H1 (cell line): ENCODE data around the gene FRRS1. TPM values are rescaled to one million over a fixed set of nuclear protein-coding genes. Genes with fewer than 3 reads are reported as not detected.

Source experiments
- CTCF ChIA-PET: fragments of 300-600 bp; sonication (Branson Sonifier 250); formaldehyde crosslinking; loops from one replicate; lab custom pipeline; 2021; ENCODE audit not compliant: partially characterized antibody; lab: Charles Lee
- POLR2A ChIA-PET: fragments of 300-600 bp; sonication (Branson Sonifier 250); formaldehyde crosslinking; loops from one replicate; lab custom pipeline; 2021; ENCODE audit warnings: inconsistent platforms; ENCODE audit not compliant: partially characterized antibody; lab: Charles Lee
- DNase-seq, 2 experiments: peaks; one replicate each; pipeline versions ENCODE4 v3.0.0 to v3.0.0-alpha.2; 2010 to 2022; ENCODE audit warnings: low spot score in 2 of 2, low read depth in 1 of 2, mixed read lengths in 1 of 2
- FAIRE-seq: peaks from 2 replicates; lab custom pipeline; 2011; peaks lifted over from hg19 to GRCh38; lab: Jason Lieb, UNC
- H2AFZ ChIP-seq: 2 replicates; pipeline ENCODE4 v1.8.1; 2012; ENCODE audit warnings: low read length, inconsistent platforms
- H2AK5ac ChIP-seq: 2 replicates; pipeline ENCODE4 v1.6.1; 2013; ENCODE audit warnings: low read depth, low read length
- H2BK120ac ChIP-seq: replicated peaks from 2 replicates; pipeline ENCODE3; 2013; ENCODE audit warnings: low read depth, low read length, inconsistent platforms
- H2BK12ac ChIP-seq: 2 replicates; pipeline ENCODE4 v1.6.1; 2013; ENCODE audit warnings: low read depth, low read length
- H2BK15ac ChIP-seq: 2 replicates; pipeline ENCODE4 v1.6.1; 2013; ENCODE audit warnings: low read length
- H2BK20ac ChIP-seq: 2 replicates; pipeline ENCODE4 v1.6.1; 2013; ENCODE audit warnings: low read length
- H2BK5ac ChIP-seq: 2 replicates; pipeline ENCODE4 v1.6.1; 2013; ENCODE audit warnings: low read depth, low read length
- H3K14ac ChIP-seq: 2 replicates; pipeline ENCODE4 v1.6.1; 2013; ENCODE audit warnings: inconsistent platforms; ENCODE audit not compliant: insufficient read length
- H3K18ac ChIP-seq: 2 replicates; pipeline ENCODE4 v1.6.1; 2013; ENCODE audit warnings: low read length; ENCODE audit errors: extremely low read depth
- H3K23ac ChIP-seq: 2 replicates; pipeline ENCODE4 v1.6.1; 2013; ENCODE audit warnings: inconsistent platforms; ENCODE audit not compliant: insufficient read length
- H3K23me2 ChIP-seq: 2 replicates; pipeline ENCODE4 v1.6.1; 2013; ENCODE audit warnings: low read depth, low read length
- H3K27ac ChIP-seq: 2 replicates; pipeline ENCODE4 v1.6.1; 2011; ENCODE audit warnings: low read depth, low read length, inconsistent platforms
- H3K27me3 ChIP-seq, 4 experiments: replicated peaks in 1 of 4; 1 replicate in 1 of 4; 2 replicates in 3 of 4; pipeline versions ENCODE4 v1.6.1 to v1.8.1; 2011 to 2013; ENCODE audit warnings: low read length in 3 of 4, mild to moderate bottlenecking in 3 of 4, inconsistent platforms in 2 of 4, mixed read lengths in 2 of 4, moderate library complexity in 1 of 4; ENCODE audit not compliant: control insufficient read depth in 3 of 4, insufficient read depth in 3 of 4; ENCODE audit errors: extremely low read depth in 1 of 4
- H3K36me3 ChIP-seq, 4 experiments: 2 replicates each; pipeline versions ENCODE4 v1.6.1 to v1.8.1; 2011 to 2013; ENCODE audit warnings: mild to moderate bottlenecking in 4 of 4, low read length in 3 of 4, moderate library complexity in 2 of 4, control low read depth in 1 of 4, inconsistent platforms in 1 of 4; ENCODE audit not compliant: insufficient read depth in 4 of 4, control insufficient read depth in 2 of 4
- H3K4ac ChIP-seq: replicated peaks from 2 replicates; pipeline ENCODE3; 2013; ENCODE audit warnings: low read length, low read depth, mixed read lengths, inconsistent platforms; ENCODE audit not compliant: insufficient read length
- H3K4me1 ChIP-seq, 4 experiments: replicated peaks in 1 of 4; 1 replicate in 1 of 4; 2 replicates in 3 of 4; pipeline versions ENCODE4 v1.6.1 to v1.8.1; 2011 to 2013; ENCODE audit warnings: low read length in 3 of 4, inconsistent platforms in 2 of 4, mixed read lengths in 1 of 4; ENCODE audit not compliant: insufficient read depth in 4 of 4, control insufficient read depth in 3 of 4
- H3K4me2 ChIP-seq, 2 experiments: 2 replicates each; pipeline versions ENCODE4 v1.6.1 to v1.8.1; 2011 to 2013; ENCODE audit warnings: low read depth in 2 of 2, low read length in 2 of 2, control low read depth in 1 of 2, inconsistent platforms in 1 of 2, mild to moderate bottlenecking in 1 of 2; ENCODE audit not compliant: insufficient read depth in 1 of 2
- H3K4me3 ChIP-seq, 4 experiments: fragments of 200-600, 300-600 bp in 1 of 4; sonication (generic), shearing (Covaris generic), sonication (Bioruptor Twin) in 1 of 4; 2 replicates each; pipeline versions ENCODE4 v1.5.1 to v1.8.1; 2011 to 2016; ENCODE audit warnings: low read length in 4 of 4, low read depth in 3 of 4, control low read depth in 2 of 4, inconsistent platforms in 2 of 4, mild to moderate bottlenecking in 2 of 4, mixed read lengths in 1 of 4, moderate library complexity in 1 of 4; ENCODE audit not compliant: insufficient read depth in 2 of 4; ENCODE audit errors: extremely low read depth in 1 of 4
- H3K56ac ChIP-seq: replicated peaks from 2 replicates; pipeline ENCODE3; 2013; ENCODE audit warnings: low read depth, mild to moderate bottlenecking, mixed read lengths, low read length, inconsistent platforms; ENCODE audit not compliant: insufficient read length
- H3K79me1 ChIP-seq: 2 replicates; pipeline ENCODE4 v1.6.1; 2013; ENCODE audit warnings: low read depth, low read length, control low read depth
- H3K79me2 ChIP-seq, 2 experiments: 2 replicates each; pipeline versions ENCODE4 v1.6.1 to v1.8.1; 2012 to 2013; ENCODE audit warnings: low read length in 2 of 2, mild to moderate bottlenecking in 2 of 2, inconsistent platforms in 1 of 2; ENCODE audit not compliant: insufficient read depth in 2 of 2, control insufficient read depth in 1 of 2
- H3K9ac ChIP-seq, 4 experiments: replicated peaks in 1 of 4; 1 replicate in 1 of 4; 2 replicates in 3 of 4; pipeline versions ENCODE4 v1.6.1 to v1.8.1; 2011 to 2013; ENCODE audit warnings: low read depth in 3 of 4, low read length in 3 of 4, control low read depth in 2 of 4, mild to moderate bottlenecking in 2 of 4, moderate library complexity in 2 of 4, inconsistent platforms in 1 of 4; ENCODE audit errors: extremely low read depth in 1 of 4
- H3K9me3 ChIP-seq, 2 experiments: 2 replicates each; pipeline versions ENCODE4 v1.6.1 to v1.8.1; 2012 to 2013; ENCODE audit warnings: mild to moderate bottlenecking in 2 of 2, moderate library complexity in 2 of 2, control low read depth in 1 of 2, inconsistent platforms in 1 of 2, low read depth in 1 of 2, low read length in 1 of 2, mixed read lengths in 1 of 2; ENCODE audit not compliant: insufficient read depth in 2 of 2
- H4K20me1 ChIP-seq, 2 experiments: replicated peaks in 1 of 2; 2 replicates each; pipeline versions ENCODE3 to v1.8.1; 2011 to 2013; ENCODE audit warnings: inconsistent platforms in 2 of 2, low read length in 2 of 2, mild to moderate bottlenecking in 1 of 2; ENCODE audit not compliant: insufficient read depth in 2 of 2, control insufficient read depth in 1 of 2
- H4K5ac ChIP-seq: 2 replicates; pipeline ENCODE4 v1.6.1; 2013; ENCODE audit warnings: low read length, low read depth, mixed read lengths, inconsistent platforms; ENCODE audit not compliant: insufficient read length
- H4K8ac ChIP-seq: 2 replicates; pipeline ENCODE4 v1.8.0; 2013; ENCODE audit warnings: mild to moderate bottlenecking, moderate library complexity, low read length, inconsistent platforms; ENCODE audit not compliant: insufficient read depth; ENCODE audit errors: extremely low read depth
- H4K91ac ChIP-seq: replicated peaks from 2 replicates; pipeline ENCODE3; 2013; ENCODE audit warnings: low read length, mixed read lengths, inconsistent platforms; ENCODE audit not compliant: insufficient read length
- ATF2 ChIP-seq: IDR thresholded peaks from 2 replicates; pipeline ENCODE4 v1.6.1; 2012; ENCODE audit warnings: low read length, inconsistent platforms
- BRCA1 ChIP-seq: IDR thresholded peaks from 2 replicates; pipeline ENCODE4 v1.6.1; 2012; ENCODE audit warnings: low read depth, low read length, improper control_type of control experiment
- CHD2 ChIP-seq: IDR thresholded peaks from 2 replicates; pipeline ENCODE4 v1.6.1; 2012; ENCODE audit warnings: low read length, improper control_type of control experiment
- EP300 ChIP-seq, 2 experiments: IDR thresholded peaks; 1 replicate in 1 of 2; 2 replicates in 1 of 2; pipeline ENCODE4 v1.6.1; 2011 to 2012; ENCODE audit warnings: low read depth in 2 of 2, low read length in 2 of 2, mild to moderate bottlenecking in 2 of 2, borderline replicate concordance in 1 of 2, inconsistent platforms in 1 of 2, moderate library complexity in 1 of 2
- GTF2F1 ChIP-seq: IDR thresholded peaks from 2 replicates; pipeline ENCODE4 v1.6.1; 2012; ENCODE audit warnings: low read depth, low read length, improper control_type of control experiment, borderline replicate concordance
- HDAC2 ChIP-seq, 2 experiments: fragments of 300-600 bp in 1 of 2; sonication (generic) in 1 of 2; IDR thresholded peaks; 2 replicates each; pipeline ENCODE4 v1.6.1; 2011 to 2012; ENCODE audit warnings: low read depth in 2 of 2, low read length in 2 of 2, mild to moderate bottlenecking in 2 of 2, moderate library complexity in 2 of 2, borderline replicate concordance in 1 of 2, inconsistent platforms in 1 of 2
- JUND ChIP-seq: IDR thresholded peaks from 2 replicates; pipeline ENCODE4 v1.6.1; 2011; ENCODE audit warnings: mild to moderate bottlenecking, improper control_type of control experiment, low read length
- NRF1 ChIP-seq: IDR thresholded peaks from 2 replicates; pipeline ENCODE4 v1.6.1; 2011; ENCODE audit warnings: mild to moderate bottlenecking, low read depth, low read length, improper control_type of control experiment
- PHF8 ChIP-seq: fragments of 200-600 bp; sonication (generic); conservative IDR thresholded peaks from 2 replicates; pipeline ENCODE4 v1.7.1; 2012; ENCODE audit warnings: low read depth, mild to moderate bottlenecking, inconsistent platforms, low read length, moderate library complexity
- SP2 ChIP-seq: IDR thresholded peaks from 2 replicates; pipeline ENCODE4 v1.6.1; 2012; ENCODE audit warnings: mild to moderate bottlenecking, low read length, inconsistent platforms
- YY1 ChIP-seq: IDR thresholded peaks from 2 replicates; pipeline ENCODE4 v1.6.1; 2011; ENCODE audit warnings: low read depth, mild to moderate bottlenecking, low read length
- WGBS, 2 experiments: shearing (Covaris generic) in 1 of 2; methylation state at CpG; one replicate each; pipeline versions ENCODE4 v1.1.6 to v1.1.7; 2013 to 2015; ENCODE audit warnings: low lambda C conversion rate in 2 of 2, mixed read lengths in 2 of 2, inconsistent platforms in 1 of 2, low coverage in 1 of 2, missing lambda C conversion rate in 1 of 2; ENCODE audit not compliant: insufficient replicate concordance in 2 of 2, insufficient coverage in 1 of 2, insufficient read length in 1 of 2; ENCODE audit errors: extremely low coverage in 1 of 2, missing lambda C conversion rate in 1 of 2; 5-methylcytosine and 5-hydroxymethylcytosine counted together
- polyA plus RNA-seq, 7 experiments: library from polyadenylated mRNA; depleted of rRNA in 3 of 7; stranded (reverse) in 5 of 7; unstranded in 2 of 7; fragments of >200 nt in 5 of 7; fragments of 200-250 nt in 2 of 7; gene quantifications; 1 replicate in 5 of 7; 2 replicates in 1 of 7; 4 replicates in 1 of 7; pipeline versions ENCODE4 v1.2.1 to v1.2.3, GENCODE V29; 2011 to 2013; ENCODE audit warnings: missing spikeins in 2 of 7, mixed read lengths in 2 of 7
- total RNA-seq: library from RNA; stranded (reverse); fragmentation: NEBNext Ultra II Directional; extraction: Animal tissue kit (Norgen Biotek cat#: 25700); gene quantifications from 2 replicates; pipeline ENCODE4 v1.2.1, GENCODE V29; 2021

Gene FRRS1
- total and polyA plus RNA-seq, 2 of the 8 experiments (the other 6 are each of a cell fraction or from before 2014, with no cell fraction given), result 3.5 to 6.5 TPM

GRCh38 chr1:99782920-99783319 is 16.5 kb upstream of the FRRS1 start:
- Histone ChIP-seq H3K79me2 (no peaks in the 10 kb centered on the region), H3K18ac (no peak overlapping the region), H3K4me3 (no peak overlapping the region), H2BK120ac (no peak overlapping the region), H2AK5ac (no peak overlapping the region), H3K27me3 (no peaks in the 10 kb centered on the region), H3K36me3 (no peaks in the 10 kb centered on the region), H4K8ac (no peak overlapping the region), H3K4ac (no peak overlapping the region), H2BK12ac (no peak overlapping the region), H3K79me1 (no peaks in the 10 kb centered on the region), H3K9ac (no peak overlapping the region), H3K14ac (no peak overlapping the region), H3K4me2 (no peak overlapping the region), H3K23me2 (no peaks in the 10 kb centered on the region; the same call in 1 of the 2 replicates), H2BK20ac (no peak overlapping the region), H3K27ac (no peak overlapping the region), H2BK15ac (no peak overlapping the region), H3K4me1 (no peaks in the 10 kb centered on the region), H3K9me3 (no peaks in the 10 kb centered on the region), H3K23ac (no peak overlapping the region), H4K5ac (no peak overlapping the region), H2AFZ (no peak overlapping the region), H3K56ac (no peak overlapping the region), H4K20me1 (no peaks in the 10 kb centered on the region), H4K91ac (no peak overlapping the region), H2BK5ac (no peak overlapping the region)
- ChIA-PET CTCF (no interaction called here), POLR2A (no interaction called here)
- TF ChIP-seq ATF2 (no peak), PHF8 (no peak), JUND (no peak), GTF2F1 (no peak), CHD2 (no peak), HDAC2 (IDR thresholded peaks at IDR 0.05; ENCODE audit: borderline replicate concordance in 1 of 2, low read depth in 2 of 2, low read length in 2 of 2) (no peak), BRCA1 (no peak), YY1 (no peak), NRF1 (no peak), SP2 (no peak), EP300 (IDR thresholded peaks at IDR 0.05; ENCODE audit: borderline replicate concordance in 1 of 2, low read depth in 2 of 2, low read length in 2 of 2) (no peak)
- WGBS, 2 experiments, result 88% methylated on average over 3 of the region's 3 CpGs; no CpG with 5 or more reads in 1 of the 2 experiments
- no peak for DNase-seq
- no peak for FAIRE-seq
